Measurements from ENCODE around the gene KCNN3.

- TF ChIP-seq BACH2 (CRISPR knock-in tag; IDR thresholded peaks at IDR 0.05; ENCODE audit: borderline replicate concordance) (no peak), OSR1 (CRISPR knock-in tag; IDR thresholded peaks at IDR 0.05) (no peak), ESRRG (CRISPR knock-in tag; IDR thresholded peaks at IDR 0.05) (no peak), ZNF70 (CRISPR knock-in tag; IDR thresholded peaks at IDR 0.05) (no peak), RARB (CRISPR knock-in tag; IDR thresholded peaks at IDR 0.05) (no peak)
These were observed 81.8 kb downstream of the KCNN3 start for GRCh38 chr1:154788110-154788870.

Measured in SK-N-SH treated with all-trans-retinoic acid at 6 μM for 48 hours (cell line).